Cardiac septum (tissue), 1 donor: ENCODE results near the gene KRTAP5-1. TPM values are rescaled to one million over a fixed set of nuclear protein-coding genes. Genes with fewer than 3 reads are reported as not detected.

Source experiments
- total RNA-seq: library from RNA; stranded (reverse); fragmentation: NEBNext Ultra II Directional; extraction: Animal tissue kit (Norgen Biotek cat#: 25700); gene quantifications from one replicate; pipeline ENCODE4 v1.2.1, GENCODE V29; 2021
- donor health status: DM: no; HTN: no; CAD: no.

KRTAP5-1 gene
- total RNA-seq, 1 donor from 2014 or later: not detected

Other genes starting within 250 kb of the KRTAP5-1 start
- 0.16 TPM for gene BRSK2, start 195.3 kb downstream of the KRTAP5-1 start, total RNA-seq
- gene MOB2, start 98.5 kb downstream of the KRTAP5-1 start, total RNA-seq: 48.5 TPM
- gene DUSP8, start 13.0 kb downstream of the KRTAP5-1 start, total RNA-seq: 36.9 TPM
- gene KRTAP5-2, start 13.0 kb upstream of the KRTAP5-1 start, total RNA-seq: not detected
- gene KRTAP5-3, start 23.2 kb upstream of the KRTAP5-1 start, total RNA-seq: not detected
- gene KRTAP5-4, start 36.9 kb upstream of the KRTAP5-1 start, total RNA-seq: not detected
- not detected for gene KRTAP5-5, start 44.5 kb upstream of the KRTAP5-1 start, total RNA-seq
- gene KRTAP5-6, start 111.9 kb upstream of the KRTAP5-1 start, total RNA-seq: not detected
- 2.0 TPM for gene IFITM10, start 165.3 kb upstream of the KRTAP5-1 start, total RNA-seq
- gene CTSD, start 178.6 kb upstream of the KRTAP5-1 start, total RNA-seq: 521 TPM
- not detected for gene SYT8, start 249.7 kb upstream of the KRTAP5-1 start, total RNA-seq